Heart left ventricle (tissue), 16 donors: ENCODE results near the gene AGRN. TPM values are rescaled to one million over a fixed set of nuclear protein-coding genes. Genes with fewer than 3 reads are reported as not detected.

Source experiments
- ATAC-seq, 4 donors: fragments of 200-7000 bp; cut with Tn5 transposase; one replicate each; pipeline ENCODE4 v1.9.1; 2020 to 2022; ENCODE audit warnings: moderate library complexity in 4 of 4, mild to moderate bottlenecking in 3 of 4, moderate number of reproducible peaks in 1 of 4
- DNase-seq, 5 donors: peaks; one replicate each; pipeline ENCODE4 v3.0.0-alpha.2; 2020
- H3K27ac ChIP-seq, 12 donors: fragments of 200-600 bp; sonication (generic) in 4 of 12; one replicate each; pipeline versions ENCODE4 v1.5.0 to v1.8.0; 2016 to 2022; ENCODE audit warnings: mild to moderate bottlenecking in 2 of 12
- H3K27me3 ChIP-seq, 9 donors: fragments of 200-600 bp; sonication (generic) in 2 of 9; one replicate each; pipeline versions ENCODE4 v1.5.1 to v1.8.0; 2016 to 2022; ENCODE audit warnings: mild to moderate bottlenecking in 3 of 9
- H3K36me3 ChIP-seq, 9 donors: fragments of 200-600 bp; sonication (generic) in 2 of 9; one replicate each; pipeline versions ENCODE4 v1.5.0 to v1.8.0; 2018 to 2022; ENCODE audit warnings: mild to moderate bottlenecking in 2 of 9
- H3K4me1 ChIP-seq, 12 donors: fragments of 200-600 bp; sonication (generic) in 4 of 12; one replicate each; pipeline versions ENCODE4 v1.5.0 to v1.8.0; 2016 to 2022; ENCODE audit warnings: mild to moderate bottlenecking in 3 of 12
- H3K4me3 ChIP-seq, 12 donors: fragments of 200-600 bp; sonication (generic) in 4 of 12; one replicate each; pipeline versions ENCODE4 v1.5.0 to v1.8.0; 2017 to 2022; ENCODE audit warnings: mild to moderate bottlenecking in 9 of 12, moderate library complexity in 4 of 12
- H3K9me3 ChIP-seq, 12 donors: fragments of 200-600 bp; sonication (generic) in 4 of 12; one replicate each; pipeline versions ENCODE4 v1.5.0 to v1.8.0; 2016 to 2022; ENCODE audit warnings: mild to moderate bottlenecking in 1 of 12
- POLR2A ChIP-seq, 2 donors: fragments of 450-650 bp; IDR thresholded peaks; one replicate each; pipeline ENCODE4 v1.6.1; 2017; ENCODE audit warnings: antibody characterized with exemption in 2 of 2, mild to moderate bottlenecking in 2 of 2, moderate library complexity in 2 of 2
- WGBS, 4 donors: extraction: QIAGEN DNeasy Blood & Tissue Kit in 2 of 4; methylation state at CpG; one replicate each; pipeline versions ENCODE4 v1.1.5 to v1.1.7; 2013 to 2018; 5-methylcytosine and 5-hydroxymethylcytosine counted together
- intact Hi-C, 10 donors: fragments of 100-400 bp; cut with DNase I; formaldehyde crosslinking; loops; one replicate each; pipeline versions ENCODE4 v1.11.1 to v1.14.2; 2022
- polyA plus RNA-seq, 2 donors: library from polyadenylated mRNA; stranded (reverse); fragments of 200-250 nt; gene quantifications; one replicate each; pipeline ENCODE4 v1.2.3, GENCODE V29; 2013
- total RNA-seq, 9 donors: library from RNA; depleted of rRNA in 2 of 9; stranded (reverse); fragments of >200 nt in 2 of 9; fragmentation: NEBNext Ultra II Directional in 3 of 9; extraction: Animal tissue kit (Norgen Biotek cat#: 25700) in 3 of 9; gene quantifications; one replicate each; pipeline versions ENCODE4 v1.1.0 to v1.2.4, GENCODE V29; 2016 to 2023
- TF ChIP-seq, protein P1 (sequence below), 12 donors: fragments of 200-600 bp; sonication (generic) in 4 of 12; IDR thresholded peaks; one replicate each; pipeline versions ENCODE4 v1.5.0 to v1.8.0; 2018 to 2022; ENCODE audit warnings: antibody characterized with exemption in 12 of 12, mild to moderate bottlenecking in 5 of 12
- donor health status: ischemic (EF 13 %, LVEDD 7.1; RV severe dilation, severe dysfunction).
- donor health status: healthy with polysubstance abuse.
- donor health status: DM: no; HTN: yes; CAD: no.
- donor health status: DM: no; HTN: no; CAD: no.
- donor health status: ischemic (EF 25% LVEDD 6.9; RV normal size, moderate dysfunction).
- donor health status: ischemic (EF 25% LVEDD 5.7; RV mildly dilated, moderate dysfunction).
- donor health status: healthy.
- donor health status: DM: yes; HTN: yes; CAD: no.
- donor health status: ischemic (EF 35%, LVEDD 5.7; RV mildly dilated, moderate dysfunction).
- donor health status: nonischemic (EF 11% LVEDD 7.7; RV severe dilation, severe dysfunction).
- donor health status: DM: yes; HTN: yes; CAD: no.
- donor health status: PGD.
- donor health status: ischemic (EF 29% LVEDD 5.4; RV normal size, mild dysfunction).
- donor health status: nonischemic (EF 23%, LVEDD 6.1; RV moderate dilation, normal function).

The AGRN gene
- total and polyA plus RNA-seq, 11 donors: 9.7 to 45.7 (median 18.6) TPM

DNA sequence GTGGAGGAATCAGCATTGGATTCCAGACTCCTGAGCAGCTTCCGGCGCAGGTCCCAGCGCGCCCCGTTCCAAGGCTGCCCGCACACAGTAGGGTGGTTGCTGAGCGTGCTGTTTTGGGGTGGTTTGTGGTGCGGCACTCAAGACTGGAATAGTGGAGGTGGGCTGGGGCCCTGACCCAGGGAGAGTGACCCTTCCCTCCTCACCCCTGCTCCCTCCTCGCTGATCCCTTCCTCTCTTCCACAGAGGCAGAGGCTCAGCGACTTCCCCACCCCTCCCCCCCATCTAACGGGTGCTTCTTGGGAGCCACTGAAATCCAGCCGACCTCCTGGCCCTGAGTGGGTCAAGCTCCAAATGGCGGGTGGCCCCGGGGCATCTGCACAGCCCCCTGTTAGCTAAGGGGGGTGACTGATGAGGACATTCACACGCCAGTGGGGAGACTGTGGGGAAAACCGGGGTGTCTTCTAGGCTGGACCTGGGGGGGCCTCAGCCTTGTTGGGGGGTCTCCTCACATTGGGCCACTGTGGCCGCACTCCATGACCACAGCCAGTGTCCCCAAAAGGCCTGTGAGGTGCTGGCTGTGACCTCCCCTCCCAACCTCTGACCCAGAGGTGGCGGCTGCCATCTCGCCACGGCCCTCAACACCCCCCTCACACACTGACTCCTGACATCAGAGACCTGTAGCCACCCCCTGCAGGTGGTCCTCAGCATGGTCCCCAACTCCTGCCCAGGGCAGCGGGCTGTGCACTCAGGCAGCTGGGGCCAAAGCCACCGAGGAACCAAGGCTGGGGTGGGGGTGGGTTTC is 16.1 kb upstream of the AGRN start:
- peak in 3 of 5 donors; percentile 20 to 43 (median 20) for DNase-seq
- 86 to 88% (median 88%) methylated on average over 18 to 22 of the region's 22 CpGs for WGBS, 4 donors
- Histone ChIP-seq H3K27me3 (peaks cover 0 to 51% (median 0%) of the 10 kb centered on the region in 9 donors), H3K4me1 (peaks cover 10 to 53% (median 29%) of the 10 kb centered on the region in 12 donors), H3K27ac (no peak overlapping the region), H3K4me3 (no peak overlapping the region), H3K36me3 (peaks cover 0 to 4% (median 0%) of the 10 kb centered on the region in 9 donors), H3K9me3 (no peaks in the 10 kb centered on the region)
- intact Hi-C loops: no loop called here
- TF ChIP-seq POLR2A (IDR thresholded peaks at IDR 0.05): no peak
- TF ChIP-seq, protein P1, sequence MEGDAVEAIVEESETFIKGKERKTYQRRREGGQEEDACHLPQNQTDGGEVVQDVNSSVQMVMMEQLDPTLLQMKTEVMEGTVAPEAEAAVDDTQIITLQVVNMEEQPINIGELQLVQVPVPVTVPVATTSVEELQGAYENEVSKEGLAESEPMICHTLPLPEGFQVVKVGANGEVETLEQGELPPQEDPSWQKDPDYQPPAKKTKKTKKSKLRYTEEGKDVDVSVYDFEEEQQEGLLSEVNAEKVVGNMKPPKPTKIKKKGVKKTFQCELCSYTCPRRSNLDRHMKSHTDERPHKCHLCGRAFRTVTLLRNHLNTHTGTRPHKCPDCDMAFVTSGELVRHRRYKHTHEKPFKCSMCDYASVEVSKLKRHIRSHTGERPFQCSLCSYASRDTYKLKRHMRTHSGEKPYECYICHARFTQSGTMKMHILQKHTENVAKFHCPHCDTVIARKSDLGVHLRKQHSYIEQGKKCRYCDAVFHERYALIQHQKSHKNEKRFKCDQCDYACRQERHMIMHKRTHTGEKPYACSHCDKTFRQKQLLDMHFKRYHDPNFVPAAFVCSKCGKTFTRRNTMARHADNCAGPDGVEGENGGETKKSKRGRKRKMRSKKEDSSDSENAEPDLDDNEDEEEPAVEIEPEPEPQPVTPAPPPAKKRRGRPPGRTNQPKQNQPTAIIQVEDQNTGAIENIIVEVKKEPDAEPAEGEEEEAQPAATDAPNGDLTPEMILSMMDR (IDR thresholded peaks at IDR 0.05): no peak
- no peak for ATAC-seq

DNA sequence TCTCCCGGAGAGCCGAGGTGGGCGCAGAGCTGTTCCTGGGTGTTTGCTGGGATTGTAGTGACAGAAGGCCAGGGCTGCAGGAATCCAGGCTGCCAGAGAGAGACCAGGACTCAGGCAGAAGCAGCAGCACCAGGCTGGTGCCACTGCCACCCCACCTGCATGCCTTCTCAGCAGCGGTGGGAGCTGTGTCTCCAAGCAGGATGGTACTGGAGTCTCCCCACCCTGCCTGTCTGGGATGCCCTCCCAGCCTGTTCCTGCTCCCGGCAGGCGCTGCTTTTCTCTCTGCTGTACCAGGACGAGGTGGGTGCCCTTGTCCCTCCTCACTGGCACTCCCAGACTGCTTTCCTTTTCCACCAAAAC is 15.5 kb upstream of the AGRN start:
- H3K27me3 ChIP-seq: peaks cover 0 to 46% (median 0%) of the 10 kb centered on the region in 9 donors

DNA sequence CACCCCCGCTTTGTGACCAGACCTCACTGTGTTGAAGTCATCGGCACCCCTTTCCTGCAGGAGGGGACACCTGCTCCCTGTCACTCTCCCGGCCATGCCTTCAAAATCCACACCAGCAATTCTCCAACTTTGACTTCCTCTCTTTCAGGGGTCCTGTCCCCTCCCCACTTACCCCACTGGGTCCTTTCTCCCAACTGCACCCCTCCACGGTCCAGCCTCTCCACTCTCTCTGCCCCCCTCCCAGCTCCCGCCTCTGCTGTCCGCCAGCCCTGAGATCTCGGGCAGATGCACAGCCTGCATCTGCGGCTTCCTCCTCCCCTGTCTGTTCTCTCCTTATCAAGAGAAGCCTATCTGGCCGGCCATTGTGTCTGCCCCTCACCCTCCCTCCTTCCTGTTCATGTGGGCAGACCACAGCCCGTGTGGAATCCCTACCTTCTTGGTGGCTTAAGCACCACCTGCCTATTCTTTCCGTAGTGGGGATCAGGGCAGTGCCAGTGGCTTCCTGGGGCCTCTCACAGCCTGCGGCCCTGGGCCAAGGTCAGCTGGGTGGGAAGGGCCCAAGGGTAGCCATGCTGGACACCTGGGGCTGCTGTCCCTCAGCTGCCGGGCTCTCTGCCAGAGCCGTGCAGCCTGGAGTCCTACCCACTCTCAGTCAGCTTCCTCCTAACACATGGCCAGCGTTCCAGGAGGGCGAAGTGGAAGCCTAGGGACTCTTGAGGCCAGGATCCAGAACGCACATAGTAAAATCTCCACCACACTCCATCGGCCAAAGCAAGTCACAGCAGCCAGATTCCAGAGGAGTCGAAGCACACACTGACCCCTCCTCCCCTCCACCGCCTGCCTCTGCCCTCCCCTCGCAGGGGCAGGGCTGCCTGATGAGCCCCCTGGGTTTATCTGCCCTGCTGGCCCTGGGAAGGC is 14.9 kb upstream of the AGRN start:
- H3K27ac ChIP-seq: peak overlapping the region in 8 of 12 donors; percentile 20 to 59 (median 40)
- H3K27me3 ChIP-seq: peaks cover 0 to 39% (median 0%) of the 10 kb centered on the region in 9 donors
- DNase-seq (peak in 4 of 5 donors; percentile 48 to 74 (median 65)), ATAC-seq (peak in 3 of 4 donors; percentile 15 to 58 (median 24))
- TF ChIP-seq, protein P1 (IDR thresholded peaks at IDR 0.05): no peak
- no peak for TF ChIP-seq POLR2A (IDR thresholded peaks at IDR 0.05)
- intact Hi-C loops: no loop called here
- no peaks in the 10 kb centered on the region for H3K9me3 ChIP-seq
- 14 to 23% (median 16%) methylated on average over 14 to 21 of the region's 21 CpGs for WGBS, 4 donors
- H3K36me3 ChIP-seq: peaks cover 0 to 4% (median 0%) of the 10 kb centered on the region in 9 donors
- peak overlapping the region in 4 of 12 donors; percentile 1 to 8 (median 4) for H3K4me3 ChIP-seq
- H3K4me1 ChIP-seq: peaks cover 10 to 42% (median 27%) of the 10 kb centered on the region in 12 donors

More for the DNA sequence above, 15.5 kb upstream of the AGRN start:
- intact Hi-C loops: no loop called here
- H3K4me3 ChIP-seq: no peak overlapping the region
- H3K4me1 ChIP-seq: peaks cover 10 to 47% (median 28%) of the 10 kb centered on the region in 12 donors
- DNase-seq: peak in 2 of 5 donors; percentile 28 to 32
- peaks cover 0 to 4% (median 0%) of the 10 kb centered on the region in 9 donors for H3K36me3 ChIP-seq
- 50 to 70% (median 65%) methylated on average over 7 of the region's 7 CpGs for WGBS, 4 donors
- H3K27ac ChIP-seq: peak overlapping the region in 1 of 12 donors; percentile 54
- TF ChIP-seq POLR2A (IDR thresholded peaks at IDR 0.05): no peak
- TF ChIP-seq, protein P1 (IDR thresholded peaks at IDR 0.05): no peak
- no peaks in the 10 kb centered on the region for H3K9me3 ChIP-seq
- ATAC-seq: no peak
